Activated CD4-positive, alpha-beta T cell treated with anti-CD3 and anti-CD28 coated beads, Interleukin-10, Interleukin-2, amounts not matched to agents 100 ng/mL and 50 ng/mL, durations not matched to agents 16 hours and 8 hours (primary cell): ENCODE measurements around the gene DNAH10.

Experiments used
- DNase-seq: peaks from one replicate; pipeline ENCODE4 v3.0.0-alpha.2; 2020

DNAH10 gene

GRCh38 chr12:123801573-123802178 is 39.6 kb downstream of the DNAH10 start:
- peak; percentile 12 for DNase-seq

DNA sequence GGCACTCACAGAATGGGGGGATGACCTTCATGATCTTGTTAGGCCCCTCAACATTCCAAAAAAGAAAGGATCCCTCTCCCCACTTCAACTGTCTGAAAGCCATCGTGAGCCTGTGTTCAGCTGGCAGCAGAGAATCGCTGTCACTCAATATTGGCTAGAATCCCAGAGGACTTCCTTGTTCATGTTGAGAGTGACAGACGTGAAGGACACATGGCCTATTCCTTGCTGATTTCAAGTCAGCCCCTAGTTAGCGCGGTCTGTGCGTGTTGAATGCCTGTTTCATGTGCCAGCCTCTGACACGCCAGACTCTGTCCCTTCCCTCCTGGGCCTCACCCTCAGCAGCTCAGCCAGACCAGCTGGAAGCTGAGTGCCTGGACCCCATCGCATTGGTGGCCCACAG is 43.1 kb downstream of the DNAH10 start:
- no peak for DNase-seq

DNA sequence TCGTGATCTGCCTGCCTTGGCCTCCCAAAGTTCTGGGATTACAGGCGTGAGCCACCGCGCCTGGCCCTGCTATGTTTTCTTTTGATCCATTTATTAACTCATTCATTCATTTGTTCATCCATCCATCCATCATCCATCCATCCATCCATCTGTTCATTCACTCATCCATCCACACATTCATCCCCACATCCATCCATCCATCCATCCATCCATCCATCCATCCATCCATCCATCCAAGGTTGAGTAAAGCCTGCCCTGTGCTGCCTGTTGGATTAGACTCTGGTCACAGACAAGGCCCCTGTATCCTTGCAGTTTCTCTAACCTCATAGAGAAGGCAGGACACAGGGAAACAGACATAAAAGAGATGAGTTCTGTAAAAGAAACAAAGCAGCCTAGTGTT is 44.9 kb downstream of the DNAH10 start:
- no peak for DNase-seq

DNA sequence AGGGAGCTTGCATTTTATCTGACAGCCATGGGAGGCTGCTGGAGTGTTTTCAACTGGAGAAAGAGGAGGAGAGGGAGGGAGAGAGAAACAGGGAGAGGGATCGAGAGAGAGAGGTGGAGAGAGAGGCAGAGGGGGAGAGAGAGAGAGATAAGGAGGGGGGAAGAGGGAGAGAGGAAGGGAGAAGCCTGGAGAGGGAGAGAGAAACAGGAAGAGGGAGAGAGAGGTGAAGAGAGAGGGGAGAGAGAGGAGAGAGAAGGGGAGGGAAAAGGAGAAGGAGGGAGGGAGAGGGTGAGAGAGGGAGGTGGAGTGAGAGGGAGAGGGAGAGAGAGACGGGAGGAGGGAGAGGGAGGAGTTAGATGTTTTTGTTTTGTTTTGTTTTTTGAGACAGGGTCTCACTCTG is 45.6 kb downstream of the DNAH10 start:
- no peak for DNase-seq

- DNase-seq = no peak
Measured at GRCh38 chr12:123808167-123808566, 46.1 kb downstream of the DNAH10 start.

- no peak for DNase-seq
Measured at GRCh38 chr12:123813349-123813748, 51.2 kb downstream of the DNAH10 start.

- DNase-seq = no peak
Measured at GRCh38 chr12:123815968-123816367, 53.9 kb downstream of the DNAH10 start.

- no peak for DNase-seq
Measured at GRCh38 chr12:123816896-123817537, 54.9 kb downstream of the DNAH10 start.

GRCh38 chr12:123822804-123823203 is 60.7 kb downstream of the DNAH10 start:
- no peak for DNase-seq

GRCh38 chr12:123828120-123828519 is 66.0 kb downstream of the DNAH10 start:
- no peak for DNase-seq

GRCh38 chr12:123828854-123829547 is 66.9 kb downstream of the DNAH10 start:
- DNase-seq = no peak

- no peak for DNase-seq
Measured at GRCh38 chr12:123829561-123829960, 67.5 kb downstream of the DNAH10 start.

DNA sequence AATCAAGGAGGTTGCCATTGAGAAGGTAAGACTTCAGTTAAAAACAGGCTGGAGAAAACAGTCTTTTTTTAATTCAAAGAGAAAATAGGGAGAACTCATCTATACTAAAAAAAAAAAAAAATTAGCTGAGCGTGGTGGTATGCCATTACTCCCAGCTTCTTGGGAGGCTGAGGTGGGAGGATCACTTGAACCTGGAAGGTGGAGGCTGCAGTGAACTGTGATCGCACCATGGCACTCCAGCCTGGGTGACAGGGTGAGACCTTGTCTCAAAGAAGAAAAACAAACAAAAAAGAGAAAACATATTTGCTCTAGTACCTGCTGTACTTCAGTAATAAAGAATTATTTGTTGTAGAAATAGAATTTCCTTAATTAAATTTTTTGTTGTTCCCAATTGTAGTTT is 68.6 kb downstream of the DNAH10 start:
- DNase-seq = no peak

- DNase-seq = no peak
Measured at GRCh38 chr12:123832052-123832451, 70.0 kb downstream of the DNAH10 start.

DNA sequence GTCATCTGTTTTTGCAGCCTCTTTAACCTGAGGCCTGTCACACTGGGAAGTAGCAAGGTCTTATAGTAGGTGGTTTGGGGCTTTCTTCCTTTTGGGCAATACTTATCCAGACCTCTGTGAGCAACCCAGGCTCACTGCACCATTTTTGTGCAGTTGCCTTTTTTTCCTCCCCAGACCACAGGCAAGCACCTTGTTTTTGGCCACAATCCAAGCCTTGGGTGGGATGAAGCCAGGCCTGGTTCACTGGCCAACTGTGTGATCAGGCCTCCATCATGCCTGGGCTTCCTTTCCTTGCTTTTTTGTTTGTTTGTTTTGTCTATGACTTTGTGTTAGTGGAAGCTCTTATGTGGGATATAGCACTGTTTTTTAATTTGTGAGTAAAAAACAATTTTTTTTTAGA is 71.7 kb downstream of the DNAH10 start:
- DNase-seq = no peak

DNA sequence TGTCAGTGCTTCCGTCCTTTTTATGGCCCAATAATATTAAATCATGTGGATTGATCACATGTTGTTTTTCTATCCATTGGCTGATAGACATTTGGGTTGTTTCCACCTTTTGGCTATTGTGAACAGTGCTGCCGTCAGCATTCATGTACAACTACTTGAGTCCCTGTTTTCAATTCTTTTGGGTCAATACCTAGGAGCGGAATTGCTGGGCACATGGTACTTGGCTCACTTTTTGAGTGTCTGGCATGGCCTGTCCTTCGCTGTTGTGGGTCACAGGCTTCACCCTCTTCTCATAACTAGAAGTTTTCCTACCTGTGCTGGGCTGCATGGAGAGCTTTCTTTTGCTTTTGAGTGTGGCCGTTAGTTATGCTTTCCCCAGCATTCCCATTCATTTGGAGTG is 72.7 kb downstream of the DNAH10 start:
- no peak for DNase-seq

DNA sequence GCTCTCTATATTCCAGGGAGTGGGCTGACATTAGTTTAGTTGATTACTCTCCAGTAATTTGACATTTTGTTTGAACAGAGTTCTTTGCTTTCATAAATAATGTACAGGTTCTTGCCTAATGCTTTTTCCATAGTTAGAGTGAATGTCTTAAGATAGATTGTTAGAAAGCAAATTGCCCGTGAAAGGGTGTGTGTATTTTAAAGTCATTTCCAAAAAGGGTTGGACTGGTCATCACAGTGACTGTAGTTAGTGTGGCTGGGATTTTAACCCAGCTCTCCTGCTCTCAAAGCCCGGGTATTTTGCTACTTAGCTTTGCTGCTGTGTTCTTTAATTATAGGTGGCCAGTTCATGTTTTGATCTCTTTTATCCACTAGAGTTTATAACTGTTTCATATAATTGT is 74.2 kb downstream of the DNAH10 start:
- DNase-seq = no peak

DNA sequence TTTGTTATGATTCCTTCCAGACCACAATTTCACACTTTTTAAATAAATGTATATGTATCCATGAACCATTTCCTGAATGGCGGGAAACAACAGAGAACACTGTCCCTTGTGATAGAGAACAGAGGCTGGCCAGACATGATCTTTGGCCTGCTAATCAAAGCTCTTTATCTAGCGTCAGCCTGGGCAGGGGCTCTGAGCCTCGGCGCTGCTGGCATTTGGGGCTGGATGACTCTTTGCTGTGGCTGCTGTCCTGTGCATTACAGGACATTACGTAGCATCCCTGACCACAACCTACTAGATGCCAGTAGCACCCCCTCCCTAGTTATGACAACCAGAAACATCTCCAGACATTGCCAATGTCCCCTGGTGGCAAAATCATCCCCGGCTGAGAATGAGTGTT is 77.7 kb downstream of the DNAH10 start:
- DNase-seq = no peak

- no peak for DNase-seq
Measured at GRCh38 chr12:123840765-123841425, 78.8 kb downstream of the DNAH10 start.

DNA sequence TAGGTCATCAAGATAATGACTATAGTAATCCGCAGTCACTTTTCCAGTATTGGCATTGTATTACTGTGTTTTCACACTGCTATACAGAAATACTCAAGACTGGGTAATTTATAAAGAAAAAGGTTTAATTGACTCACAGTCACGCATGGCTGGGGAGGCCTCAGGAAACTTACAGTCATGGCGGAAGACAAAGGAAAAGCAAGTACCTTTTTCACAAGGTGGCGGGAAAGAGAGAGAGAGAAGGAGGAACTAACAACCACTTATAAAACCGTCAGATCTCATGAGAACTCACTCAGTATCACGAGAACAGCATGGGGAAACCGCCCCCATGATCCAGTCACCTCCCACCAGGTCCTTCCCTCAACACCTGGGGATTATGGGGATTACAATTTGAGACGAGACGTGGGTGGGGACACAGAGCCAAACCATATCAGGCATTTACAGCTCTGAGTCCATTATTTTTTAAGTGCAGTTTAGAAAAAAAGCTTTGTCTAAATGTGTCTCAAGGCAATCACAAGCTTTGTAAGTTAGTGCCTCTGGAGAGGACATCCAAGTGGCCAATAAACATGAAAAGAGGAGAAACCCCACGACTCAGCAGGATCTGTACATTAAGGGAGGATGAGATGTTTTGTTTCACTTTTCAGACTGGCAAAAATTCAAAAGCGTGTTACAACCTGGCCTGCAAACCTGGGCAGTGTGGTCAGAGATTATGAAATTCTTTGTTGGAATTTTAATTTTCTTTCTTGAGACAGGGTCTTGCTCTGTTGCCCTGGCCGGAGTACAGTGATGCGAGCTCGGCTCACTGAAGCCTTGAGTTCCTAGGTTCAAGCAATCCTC is 82.0 kb downstream of the DNAH10 start:
- no peak for DNase-seq

DNA sequence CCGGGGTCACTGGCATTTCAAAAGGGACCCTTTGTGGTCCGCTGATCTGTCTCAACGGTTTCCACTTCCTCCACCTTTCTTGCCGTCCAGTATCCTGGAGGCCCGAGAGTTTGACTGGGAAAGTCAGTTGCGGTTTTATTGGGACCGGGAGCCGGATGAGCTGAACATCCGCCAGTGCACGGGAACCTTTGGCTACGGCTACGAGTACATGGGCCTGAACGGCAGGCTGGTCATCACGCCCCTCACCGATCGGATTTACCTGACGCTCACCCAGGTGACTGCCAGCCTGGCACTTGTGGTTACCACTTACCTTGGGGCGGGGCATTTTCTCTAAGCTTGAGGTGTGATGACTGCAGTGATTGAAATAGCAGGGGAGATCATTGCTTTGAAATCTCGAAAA is 83.8 kb downstream of the DNAH10 start:
- no peak for DNase-seq

GRCh38 chr12:123846340-123846739 is 84.2 kb downstream of the DNAH10 start:
- DNase-seq = no peak

- DNase-seq = no peak
Measured at GRCh38 chr12:123847019-123847418, 84.9 kb downstream of the DNAH10 start.
